ENCODE results near the gene RPL7L1.

RPL7L1 gene

DNA sequence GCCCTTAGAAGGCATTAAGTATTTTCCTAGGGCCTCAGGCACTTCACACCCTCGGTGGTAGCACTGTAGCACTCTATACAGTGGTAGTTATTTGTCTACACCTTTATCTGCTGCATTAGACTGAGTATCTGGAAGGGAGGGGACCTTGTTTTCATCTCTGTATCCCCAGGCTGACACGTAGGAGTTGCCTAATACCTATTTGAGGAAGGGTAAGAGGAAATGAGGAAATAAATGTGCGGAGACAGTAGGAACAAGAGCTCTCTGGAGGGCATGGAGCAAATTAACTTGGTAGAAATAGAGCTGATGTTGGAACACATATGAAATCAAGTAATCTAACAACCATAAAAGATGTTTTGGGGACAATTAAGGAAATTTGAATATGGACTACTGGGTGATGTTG is 53.8 kb downstream of the RPL7L1 start:
- DNase-seq (ENCODE audit: low spot score) = no peak

DNA sequence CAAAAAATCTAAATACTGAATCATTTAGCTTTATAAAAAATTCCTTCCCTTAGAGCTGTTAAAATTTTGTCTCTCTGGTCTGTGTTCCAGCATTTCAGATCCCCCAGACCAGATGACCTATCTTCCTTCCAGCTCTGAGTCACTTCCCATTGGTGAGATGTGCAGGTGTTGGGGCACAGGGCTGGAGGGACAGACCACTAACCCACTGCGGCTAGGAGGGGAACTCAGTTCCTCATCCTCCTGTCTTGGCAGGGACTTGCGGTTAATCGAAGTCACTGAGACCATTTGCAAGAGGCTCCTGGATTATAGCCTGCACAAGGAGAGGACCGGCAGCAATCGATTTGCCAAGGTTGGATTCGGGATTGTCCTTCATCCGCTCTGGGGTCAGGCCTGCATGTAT is 55.9 kb downstream of the RPL7L1 start:
- no peak for DNase-seq (ENCODE audit: low spot score)

DNA sequence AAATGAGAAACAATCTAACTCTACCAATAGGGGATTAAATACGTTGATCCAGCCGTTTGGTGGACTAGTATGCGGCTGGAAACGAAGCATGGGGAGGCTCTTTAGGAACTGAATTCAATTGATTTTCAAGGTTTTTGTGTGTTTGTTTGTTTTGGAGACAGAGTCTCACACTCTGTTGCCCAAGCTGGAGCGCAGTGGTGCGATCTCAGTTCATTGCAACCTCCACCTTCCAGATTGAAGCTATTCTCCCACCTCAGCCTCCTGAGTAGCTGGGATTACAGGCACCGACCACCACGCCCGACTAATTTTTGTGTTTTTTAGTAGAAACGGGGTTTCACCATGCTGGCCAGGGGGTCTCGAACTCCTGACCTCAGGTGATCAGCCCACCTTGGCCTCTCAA is 57.0 kb downstream of the RPL7L1 start:
- DNase-seq (ENCODE audit: low spot score) = no peak

DNA sequence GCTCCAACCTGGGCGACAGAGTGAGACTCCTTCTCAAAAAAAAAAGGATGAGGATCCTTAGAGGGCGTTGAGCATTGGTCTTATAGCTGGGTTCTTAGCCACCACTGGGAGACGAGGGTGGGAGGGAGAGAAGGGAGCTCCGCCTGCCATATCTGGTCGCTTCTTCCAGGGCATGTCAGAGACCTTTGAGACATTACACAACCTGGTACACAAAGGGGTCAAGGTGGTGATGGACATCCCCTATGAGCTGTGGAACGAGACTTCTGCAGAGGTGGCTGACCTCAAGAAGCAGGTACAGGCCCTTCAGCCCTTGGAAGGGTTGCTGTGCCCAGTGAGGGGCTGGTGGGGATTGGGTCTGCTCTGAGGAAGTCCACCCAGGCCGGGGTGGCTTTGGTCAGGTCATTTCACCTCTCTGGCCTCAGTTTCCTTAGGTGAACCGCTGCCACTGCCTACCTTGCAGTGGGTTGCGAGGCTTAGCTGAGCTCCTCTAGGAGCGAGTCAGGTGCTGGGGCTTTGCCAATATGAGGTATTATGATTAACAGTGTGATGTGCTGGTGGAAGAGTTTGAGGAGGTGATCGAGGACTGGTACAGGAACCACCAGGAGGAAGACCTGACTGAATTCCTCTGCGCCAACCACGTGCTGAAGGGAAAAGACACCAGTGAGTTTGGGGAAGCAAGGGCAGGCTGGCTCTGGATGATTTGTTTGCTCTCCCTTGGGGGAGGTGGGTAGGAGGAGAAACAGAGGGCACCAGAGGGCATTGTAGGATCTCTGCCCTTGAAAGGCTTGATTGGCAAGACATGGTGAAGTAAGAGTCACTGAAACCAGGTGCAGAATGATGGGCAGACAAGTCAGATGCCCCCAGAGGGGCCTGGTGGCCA is 58.4 kb downstream of the RPL7L1 start:
- no peak for DNase-seq (ENCODE audit: low spot score)

DNA sequence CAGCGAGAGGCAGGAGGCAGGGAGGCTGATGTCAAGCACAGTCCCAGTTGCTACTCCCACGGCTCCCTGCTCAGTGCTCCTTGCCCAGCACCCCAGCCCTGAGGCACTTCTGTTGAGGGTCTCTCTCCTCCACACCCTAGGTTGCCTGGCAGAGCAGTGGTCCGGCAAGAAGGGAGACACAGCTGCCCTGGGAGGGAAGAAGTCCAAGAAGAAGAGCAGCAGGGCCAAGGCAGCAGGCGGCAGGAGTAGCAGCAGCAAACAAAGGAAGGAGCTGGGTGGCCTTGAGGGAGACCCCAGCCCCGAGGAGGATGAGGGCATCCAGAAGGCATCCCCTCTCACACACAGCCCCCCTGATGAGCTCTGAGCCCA is 59.0 kb downstream of the RPL7L1 start:
- DNase-seq (ENCODE audit: low spot score) = no peak

DNA sequence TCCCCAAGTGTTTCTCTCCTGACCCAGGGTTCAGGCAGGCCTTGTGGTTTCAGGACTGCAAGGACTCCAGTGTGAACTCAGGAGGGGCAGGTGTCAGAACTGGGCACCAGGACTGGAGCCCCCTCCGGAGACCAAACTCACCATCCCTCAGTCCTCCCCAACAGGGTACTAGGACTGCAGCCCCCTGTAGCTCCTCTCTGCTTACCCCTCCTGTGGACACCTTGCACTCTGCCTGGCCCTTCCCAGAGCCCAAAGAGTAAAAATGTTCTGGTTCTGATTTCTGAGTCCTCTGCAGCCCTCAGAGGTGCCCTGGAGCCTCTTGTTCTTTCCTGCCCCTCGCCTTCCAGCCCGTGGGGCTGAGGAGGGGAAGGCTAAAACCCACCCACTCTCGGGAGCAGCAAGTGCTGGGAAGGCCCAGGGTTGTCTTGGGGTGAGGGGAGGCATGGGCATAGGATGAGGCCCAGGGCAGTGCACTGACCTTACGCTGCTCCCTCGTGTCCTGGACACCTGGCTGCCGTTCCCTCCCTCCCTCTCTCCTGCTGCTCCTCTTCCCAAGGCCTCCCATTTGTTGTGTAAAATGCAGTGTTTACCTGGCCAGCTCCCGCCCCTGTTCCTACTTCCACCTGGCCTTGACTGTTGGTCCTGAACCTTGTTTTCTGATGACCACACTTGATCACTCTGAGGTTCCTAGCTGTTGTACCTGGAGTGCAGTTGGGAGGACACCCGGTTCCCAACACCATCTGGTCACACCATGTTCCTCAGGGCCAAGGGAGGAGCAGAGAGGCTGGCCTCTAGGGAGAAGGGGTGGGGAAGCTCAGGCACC is 59.8 kb downstream of the RPL7L1 start:
- no peak for DNase-seq (ENCODE audit: low spot score)

Measured in activated CD4-positive, alpha-beta T cell treated with anti-CD3 and anti-CD28 coated beads, Interleukin-2, Interleukin-4, amounts not matched to agents 100 ng/mL and 50 ng/mL, durations not matched to agents 16 hours and 8 hours (primary cell).